Posterior vena cava (tissue), 2 donors: ENCODE measurements around the gene GOLT1A. TPM values are rescaled to one million over a fixed set of nuclear protein-coding genes. Genes with fewer than 3 reads are reported as not detected.
A peak's percentile ranks its signal among the peaks of the same experiment; 100 is the strongest.

Experiments used
- DNase-seq: peaks from one replicate; pipeline ENCODE4 v3.0.0-alpha.2; 2020; ENCODE audit warnings: low spot score
- intact Hi-C, 2 donors: fragments of 100-400 bp; cut with DNase I; formaldehyde crosslinking; loops; one replicate each; pipeline versions ENCODE4 v1.14.1 to v1.14.2; 2022 to 2023
- long read RNA-seq, 2 donors: library from polyadenylated mRNA; unstranded; transcript quantifications; one replicate each; pipeline ENCODE4 v2.0.0, GENCODE V29; 2020 to 2021
- total RNA-seq, 2 donors: library from RNA; stranded (reverse); fragmentation: NEBNext Ultra II Directional; extraction: Animal tissue kit (Norgen Biotek cat#: 25700); gene quantifications; one replicate each; pipeline ENCODE4 v1.2.1, GENCODE V29; 2021
- donor health status: DM: yes; HTN: yes; CAD: no.
- donor health status: DM: yes; HTN: yes; CAD: no.

Gene GOLT1A, protein sequence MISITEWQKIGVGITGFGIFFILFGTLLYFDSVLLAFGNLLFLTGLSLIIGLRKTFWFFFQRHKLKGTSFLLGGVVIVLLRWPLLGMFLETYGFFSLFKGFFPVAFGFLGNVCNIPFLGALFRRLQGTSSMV
- total RNA-seq: not detected
- long read RNA-seq, donor 1: 0 reads
- long read RNA-seq, donor 2: 0 reads

DNA sequence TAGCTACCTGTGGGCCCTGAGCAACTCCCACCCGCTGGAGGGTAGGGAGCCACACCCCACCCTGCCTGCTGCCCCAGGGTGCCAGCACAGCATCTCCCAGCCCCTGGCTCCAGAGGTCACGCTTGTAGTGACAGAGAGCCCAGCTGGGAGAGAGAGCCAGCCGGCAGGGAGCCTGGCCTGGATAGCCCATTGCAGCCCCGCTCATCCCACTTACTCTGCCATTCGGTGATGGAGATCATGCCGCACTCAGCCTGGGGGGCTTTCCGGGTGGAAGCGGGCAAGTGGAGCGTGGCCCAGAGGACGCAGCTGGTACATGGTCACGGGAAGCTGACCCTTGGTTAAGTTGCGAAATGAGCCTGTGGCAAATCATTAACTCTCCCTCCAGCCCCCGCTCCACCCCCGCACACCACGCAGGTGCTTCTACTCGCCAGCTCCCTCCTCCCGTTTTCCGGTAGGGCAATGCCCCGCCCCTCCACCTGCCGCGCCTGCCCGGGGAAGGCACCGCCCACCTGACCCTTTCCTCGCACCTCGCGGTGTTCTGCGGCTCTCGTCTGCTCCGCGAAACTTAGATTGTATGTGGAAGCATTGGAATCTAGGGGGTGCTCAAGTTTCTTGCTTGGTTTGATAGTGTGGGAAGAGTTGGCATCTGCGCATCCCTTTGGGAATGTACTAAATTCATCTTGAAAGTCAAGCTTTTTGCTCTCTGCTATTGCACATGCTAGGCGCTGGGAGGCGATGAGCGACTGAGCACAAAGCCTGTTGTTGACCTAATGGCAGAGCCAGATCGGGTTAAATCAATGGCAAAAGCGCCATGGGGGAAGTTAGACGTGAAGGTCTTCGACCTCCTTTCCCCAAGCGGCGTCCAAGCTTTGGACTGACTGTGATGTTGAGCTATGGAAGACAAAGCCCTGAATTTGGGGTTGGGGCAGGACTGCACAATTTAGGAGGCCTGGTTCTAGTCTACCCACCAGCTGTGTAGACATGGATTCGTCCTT lies at the start of gene GOLT1A:
Gene GOLT1A (minus strand): TSS at position 321 of the 995 bp plus-strand sequence. CDS start 82 bp downstream, at position 239.
- intact Hi-C loops: loop anchor here (2.0 to 5.0 kb wide), 3 partner anchors 52 to 148 kb away; no protein-coding TSS in a partner anchor
- DNase-seq: peak; percentile 90

DNA sequence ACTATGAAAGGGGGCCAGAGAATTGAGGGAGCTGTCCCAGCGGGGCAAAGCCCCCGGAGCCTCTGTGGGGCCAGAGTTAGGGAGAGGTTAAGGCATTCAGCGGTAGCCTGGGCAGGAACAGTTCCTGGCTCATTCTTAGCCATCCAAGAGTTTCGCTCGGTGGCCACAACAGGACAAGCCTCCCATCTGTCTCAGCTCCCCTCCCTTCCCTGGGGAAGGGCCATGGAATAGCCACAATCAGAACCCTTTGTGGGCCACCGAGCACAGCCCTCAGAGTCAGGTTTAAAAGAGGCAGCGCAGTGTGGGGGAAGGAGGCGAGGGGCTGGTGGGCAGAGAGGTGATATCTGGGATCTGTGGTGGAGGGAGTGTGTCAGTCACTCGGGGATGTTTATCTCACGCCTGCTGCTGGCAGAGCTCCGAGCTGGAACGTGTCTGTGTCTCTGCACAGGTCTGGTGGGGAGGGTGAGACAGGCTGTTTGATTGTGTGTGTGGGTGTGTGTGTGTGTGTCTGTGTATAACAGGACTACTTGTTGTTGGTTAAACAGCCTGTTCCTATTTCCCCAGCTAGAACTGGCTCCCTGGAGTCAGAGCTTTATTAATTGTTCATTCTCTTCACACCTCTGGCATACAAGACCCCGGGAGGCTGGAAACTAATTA lies 49.6 kb upstream of the GOLT1A start:
- no peak for DNase-seq
- intact Hi-C loops: no loop called here

DNA sequence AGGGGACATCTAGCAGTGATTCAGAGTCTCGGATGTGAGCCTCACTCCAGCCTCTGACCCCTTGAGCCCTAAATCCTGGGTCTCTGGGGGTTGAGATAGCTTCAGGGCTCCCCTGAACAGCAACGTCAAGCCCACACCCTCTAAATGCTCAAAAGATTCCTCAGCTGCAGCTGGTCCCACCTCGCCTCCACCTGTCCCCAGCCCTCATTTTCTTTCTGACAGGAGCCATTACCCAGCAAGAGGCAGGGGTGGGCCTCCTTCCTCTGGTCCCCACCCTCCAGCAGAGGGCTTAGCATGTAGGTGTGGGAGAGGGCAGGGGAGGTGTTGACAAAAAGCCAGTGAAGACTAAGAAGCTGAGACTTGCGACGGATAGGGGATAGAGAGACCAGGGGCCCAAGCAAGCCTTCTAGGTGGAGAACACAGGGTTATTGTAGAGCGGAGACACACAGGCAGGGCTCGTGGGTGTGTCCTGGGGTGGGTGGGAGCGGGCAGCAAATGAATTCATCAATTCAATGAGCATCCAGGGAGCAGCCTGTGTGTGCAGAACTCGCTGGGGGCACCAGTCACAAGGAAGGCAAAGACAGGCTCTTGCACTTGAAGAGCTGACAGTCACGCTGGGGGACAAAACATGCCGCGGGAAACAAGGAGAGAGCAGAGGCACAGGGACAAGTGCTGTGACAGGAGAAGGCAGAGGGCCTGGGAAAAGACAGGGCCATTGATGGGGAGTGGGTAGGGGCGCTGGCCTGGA lies 48.9 kb upstream of the GOLT1A start:
- no peak for DNase-seq
- intact Hi-C loops: no loop called here

DNA sequence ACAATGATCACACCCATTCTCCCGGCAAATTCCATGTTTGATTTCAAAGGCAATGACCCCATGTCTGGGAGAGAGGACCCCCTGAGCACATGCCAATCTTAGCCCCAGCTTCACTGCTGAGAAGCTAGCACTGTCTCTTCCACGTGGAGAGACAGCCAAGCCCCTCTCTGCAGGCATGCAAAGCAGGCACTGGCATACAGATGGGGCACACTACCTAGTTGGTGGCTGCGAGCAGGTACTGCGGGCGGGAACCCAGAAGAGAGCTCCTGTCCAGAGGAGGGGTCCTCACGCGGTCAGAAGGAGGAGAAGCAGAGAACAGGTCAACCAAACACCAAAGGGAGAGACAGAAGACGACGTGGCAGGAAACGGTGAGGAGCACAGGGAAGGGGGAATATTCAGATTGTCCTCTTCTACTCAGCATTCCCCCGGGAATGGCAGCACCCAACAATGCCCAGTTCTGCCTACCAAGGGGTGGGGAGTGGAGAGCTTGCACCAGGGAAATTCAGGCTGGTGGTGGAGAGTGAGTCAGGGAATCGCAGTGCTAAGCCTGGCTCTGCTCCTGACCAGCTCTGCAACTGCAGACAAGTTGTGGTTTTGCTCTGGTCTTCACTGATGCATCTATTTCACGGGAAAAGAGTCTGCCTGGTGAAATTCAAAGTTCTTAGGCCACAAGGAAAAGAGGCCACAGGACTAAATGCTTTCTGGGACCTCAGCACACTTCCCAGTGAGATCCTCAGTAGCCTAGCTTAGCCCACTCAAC lies 48.1 kb upstream of the GOLT1A start:
- DNase-seq: peak; percentile 73
- intact Hi-C loops: no loop called here

DNA sequence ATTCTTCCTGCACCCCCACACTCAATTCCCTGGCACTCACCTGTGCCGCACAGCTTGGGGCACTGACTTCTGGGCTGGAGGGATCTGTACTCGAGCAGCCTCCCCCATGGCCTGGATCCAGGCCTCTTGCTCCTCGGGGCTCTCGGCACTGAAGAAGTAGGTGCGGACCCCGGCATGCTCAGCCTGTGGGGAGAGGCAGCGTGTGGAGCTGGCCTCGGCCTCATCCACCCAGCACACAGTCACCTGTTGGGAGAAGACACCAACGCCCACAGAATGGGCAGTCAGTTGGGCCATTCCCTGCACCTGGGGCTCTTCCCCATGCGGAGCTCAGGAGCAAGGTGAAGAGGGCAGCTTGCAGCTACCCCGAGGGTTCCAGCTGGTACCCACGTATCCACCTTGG lies 47.5 kb upstream of the GOLT1A start:
- no peak for DNase-seq
- intact Hi-C loops: no loop called here

DNA sequence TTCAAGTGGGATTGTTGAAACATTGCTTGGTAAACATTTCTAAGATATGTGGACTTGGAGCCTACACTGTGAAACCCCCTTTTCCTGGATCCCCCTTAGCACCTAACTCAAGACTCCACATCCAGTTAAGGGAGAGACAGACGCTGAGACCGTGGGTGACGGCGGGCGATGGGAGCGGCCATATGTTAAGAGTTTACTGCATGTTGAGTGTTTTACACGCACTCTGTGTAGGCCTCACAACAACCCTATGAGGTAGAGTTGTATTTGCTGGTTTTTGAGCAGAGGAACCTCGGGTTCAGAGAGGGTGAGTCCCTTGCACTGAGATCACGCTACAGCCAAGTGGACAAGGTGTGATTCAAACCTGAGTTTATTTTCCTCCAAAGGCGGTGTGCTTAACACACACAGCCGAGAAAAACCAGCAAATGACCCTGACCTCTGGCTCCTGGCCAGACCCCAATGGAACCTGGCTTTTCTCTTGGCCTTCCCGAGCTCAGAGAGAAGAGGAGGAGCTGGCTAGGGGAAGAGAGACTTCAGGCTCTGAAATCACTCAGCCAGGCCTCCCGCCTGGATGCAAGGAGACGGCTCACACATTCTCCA lies 46.9 kb upstream of the GOLT1A start:
- intact Hi-C loops: no loop called here
- DNase-seq: no peak

DNA sequence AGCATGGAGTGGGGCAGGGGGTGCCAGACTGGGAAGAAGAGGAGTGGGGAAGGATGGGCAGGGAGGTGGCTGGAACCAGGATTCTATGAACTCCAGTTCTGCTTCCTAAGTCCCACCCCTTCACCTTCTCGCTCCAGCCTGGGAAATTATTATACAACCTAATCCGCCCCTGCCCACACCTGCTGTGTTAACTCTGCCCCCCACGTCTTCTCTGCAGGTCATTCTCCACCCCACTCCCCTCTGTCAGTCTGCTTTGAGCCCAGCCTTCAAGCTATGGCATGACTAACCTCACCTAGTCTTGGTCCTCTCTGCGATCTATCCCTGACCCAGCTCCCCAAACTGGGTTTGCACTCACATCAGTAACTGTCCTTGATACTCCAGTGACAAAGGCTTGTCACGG lies 46.0 kb upstream of the GOLT1A start:
- intact Hi-C loops: loop anchor here in 1 of 2 donors (2.0 to 5.0 kb wide), 2 partner anchors 38 to 101 kb away; no protein-coding TSS in a partner anchor
- DNase-seq: no peak

DNA sequence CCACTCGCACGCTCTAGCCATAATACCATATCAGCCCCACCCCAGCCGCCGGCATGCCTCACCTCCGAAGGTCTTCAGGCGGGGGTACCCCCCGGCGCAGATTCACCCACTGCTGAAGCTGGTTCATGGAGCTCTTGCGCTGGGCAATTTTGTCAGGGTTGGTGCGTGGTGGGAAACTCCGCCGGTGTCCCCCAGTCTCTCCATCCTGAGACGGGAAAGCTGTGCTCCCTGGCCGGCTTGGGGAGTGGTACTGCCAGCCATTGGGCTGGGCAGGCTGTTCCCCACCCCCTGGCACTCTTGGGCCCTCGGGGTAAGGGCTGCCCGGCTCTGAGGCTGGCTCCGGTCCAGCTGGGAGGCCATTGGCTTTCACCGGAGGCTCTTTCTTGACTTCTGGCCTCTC lies 45.4 kb upstream of the GOLT1A start:
- intact Hi-C loops: loop anchor here in 1 of 2 donors (2.0 to 5.0 kb wide), 2 partner anchors 38 to 102 kb away; no protein-coding TSS in a partner anchor
- DNase-seq: no peak

DNA sequence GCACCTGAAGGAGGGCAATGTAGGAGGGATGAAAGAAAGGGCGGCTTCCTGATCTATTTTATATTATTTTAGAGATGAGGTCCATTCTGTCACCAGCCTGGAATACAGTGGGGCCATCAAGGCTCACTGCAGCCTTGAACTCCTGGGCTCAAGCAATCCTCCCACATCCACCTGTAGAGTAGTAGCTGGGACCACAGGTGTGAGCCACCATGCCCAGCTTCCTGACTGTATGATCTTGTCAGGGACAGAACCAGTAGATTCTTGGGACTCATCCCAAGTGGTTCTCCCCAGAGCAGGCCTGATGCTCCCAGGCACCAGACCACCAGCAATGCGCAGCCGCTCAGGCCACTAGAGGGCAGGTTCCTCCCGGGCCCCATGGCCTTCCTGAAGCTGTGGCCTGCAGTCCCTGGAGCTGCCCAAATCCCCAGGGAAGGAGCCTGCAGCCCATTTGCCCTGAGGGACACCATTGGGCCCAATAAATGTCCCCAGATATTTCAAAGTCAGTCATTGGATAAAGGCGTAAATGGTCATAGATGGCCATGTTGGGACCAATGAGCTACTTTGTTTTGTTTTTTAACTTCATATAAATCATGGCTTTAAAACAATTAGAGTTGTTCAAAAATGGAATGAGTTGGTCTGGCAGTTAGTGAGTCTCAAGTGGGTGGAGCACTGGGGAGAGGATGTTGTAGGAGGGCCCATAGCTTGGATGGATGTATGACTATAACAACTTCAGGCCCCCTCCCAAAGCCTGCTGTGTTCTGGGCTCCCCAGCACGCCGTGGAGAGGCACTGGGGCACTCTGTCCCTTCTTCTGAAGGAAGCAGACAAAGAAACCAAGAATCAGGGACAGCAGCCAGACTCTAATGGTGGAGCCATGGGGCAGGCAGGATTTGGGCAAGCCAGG lies 44.7 kb upstream of the GOLT1A start:
- intact Hi-C loops: loop anchor here in 1 of 2 donors (2.0 to 5.0 kb wide), 2 partner anchors 39 to 102 kb away; no protein-coding TSS in a partner anchor
- no peak for DNase-seq

DNA sequence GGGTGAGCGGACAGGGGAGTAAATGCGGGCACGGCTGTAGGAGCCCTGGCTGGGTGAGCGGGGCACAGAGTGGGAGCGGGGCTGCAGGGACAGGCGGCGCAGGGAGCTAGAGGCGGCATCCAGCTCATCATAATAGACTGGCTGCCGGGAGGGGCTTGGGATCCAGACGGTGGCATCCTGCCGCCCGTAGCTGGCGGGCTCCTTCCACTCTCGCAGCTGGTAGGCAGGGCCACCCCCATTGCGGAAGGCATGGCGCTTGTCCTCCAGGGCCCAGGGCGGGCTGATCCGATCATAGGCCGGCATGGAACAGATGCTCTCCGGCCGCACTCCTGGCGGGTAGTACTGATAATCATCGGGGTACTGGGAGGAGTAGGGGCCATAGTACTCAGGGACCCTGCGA lies 43.7 kb upstream of the GOLT1A start:
- no peak for DNase-seq
- intact Hi-C loops: loop anchor here in 1 of 2 donors (5.0 kb wide), 1 partner anchor 40 kb away; no protein-coding TSS in a partner anchor

DNA sequence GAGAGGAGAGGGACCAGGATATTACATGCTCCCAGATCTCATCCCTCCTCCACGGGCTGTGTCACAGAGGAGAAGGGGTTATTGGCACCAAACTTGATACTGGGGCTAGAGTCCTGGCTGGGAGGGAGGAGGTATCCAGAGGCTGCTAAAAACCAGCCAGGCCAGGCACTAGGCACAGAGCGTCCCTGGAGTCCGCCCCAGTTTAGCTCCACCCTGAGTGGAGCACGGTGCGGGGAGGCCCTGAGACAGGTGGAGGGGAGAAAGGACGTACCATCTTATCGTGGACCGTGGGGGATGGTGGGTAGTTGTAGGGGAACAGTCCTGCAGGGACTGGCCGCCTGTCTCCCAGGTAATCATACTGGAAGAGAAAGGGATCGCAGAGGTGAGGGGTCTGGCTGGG lies 42.7 kb upstream of the GOLT1A start:
- DNase-seq: no peak
- intact Hi-C loops: loop anchor here in 1 of 2 donors (5.0 kb wide), 1 partner anchor 41 kb away; no protein-coding TSS in a partner anchor

DNA sequence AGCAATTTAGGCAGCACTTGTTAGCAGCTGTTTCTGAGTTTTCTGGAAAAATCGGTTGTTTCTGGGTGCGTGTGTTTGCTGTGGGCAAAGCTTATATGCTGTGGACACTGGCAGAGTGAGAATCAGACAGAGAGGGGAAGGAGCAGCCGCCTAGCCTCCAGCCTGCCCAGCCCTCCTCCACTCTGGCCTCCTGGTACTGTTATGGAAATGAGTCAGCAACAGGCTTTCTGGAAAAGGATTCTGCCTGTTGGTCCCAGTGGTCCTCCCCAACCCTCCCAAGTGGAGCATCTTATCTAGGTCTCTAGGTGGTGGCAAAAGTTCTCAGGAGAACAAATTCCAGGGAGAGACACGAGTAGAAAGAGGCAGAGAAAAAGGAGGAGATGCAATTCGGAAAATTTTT lies 42.2 kb upstream of the GOLT1A start:
- intact Hi-C loops: loop anchor here in 1 of 2 donors (5.0 kb wide), 1 partner anchor 41 kb away; no protein-coding TSS in a partner anchor
- DNase-seq: no peak

DNA sequence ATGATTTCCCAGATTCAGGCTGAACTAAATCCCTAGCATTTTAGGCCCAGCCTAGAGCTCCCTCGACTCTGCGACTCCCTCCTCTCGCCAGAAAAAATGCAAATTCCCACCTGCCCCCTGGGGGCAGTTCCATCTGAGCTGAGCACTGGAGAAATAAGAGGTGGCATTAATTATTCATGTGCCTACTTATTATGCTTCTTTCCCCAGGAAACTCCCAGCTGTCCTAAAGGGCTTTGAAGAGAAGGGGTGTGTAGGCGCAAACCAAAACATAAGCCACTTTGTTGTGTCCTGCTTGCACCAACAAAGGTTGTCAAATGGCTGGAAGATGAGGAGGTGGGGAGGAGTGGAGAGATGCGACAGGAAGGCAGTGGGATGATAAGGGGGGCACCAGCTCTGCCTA lies 41.4 kb upstream of the GOLT1A start:
- DNase-seq: no peak
- intact Hi-C loops: loop anchor here in 1 of 2 donors (5.0 kb wide), 1 partner anchor 42 kb away; no protein-coding TSS in a partner anchor

DNA sequence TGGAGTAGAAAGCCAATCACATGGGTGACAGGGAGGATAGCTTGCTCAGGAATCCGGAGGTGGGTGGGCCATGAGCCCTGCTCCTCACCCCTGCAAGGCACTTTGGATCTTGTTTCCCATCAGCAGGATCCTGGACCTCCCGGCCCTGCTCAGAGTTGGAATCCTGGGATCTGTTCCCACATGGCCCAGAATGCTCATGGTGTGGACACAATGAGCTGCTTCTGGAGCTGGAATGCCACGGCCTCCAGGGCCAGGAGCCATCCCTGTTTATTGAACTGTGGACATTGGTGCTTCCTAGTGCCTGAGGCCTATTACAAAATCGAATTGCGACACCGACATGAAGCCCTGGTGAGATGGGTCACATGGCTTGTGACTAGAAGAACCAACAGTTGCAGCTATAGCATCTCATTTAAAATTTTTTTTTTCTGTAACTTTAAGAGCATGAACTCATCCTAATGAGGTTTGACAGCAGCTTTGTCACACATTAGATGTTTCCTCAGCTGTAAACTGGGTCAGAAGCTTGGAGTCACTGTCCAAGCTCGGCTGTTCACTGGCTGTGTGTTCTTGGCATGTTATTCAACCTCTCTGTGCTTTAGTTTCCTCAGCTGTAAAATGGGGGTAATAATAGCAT lies 40.4 kb upstream of the GOLT1A start:
- intact Hi-C loops: no loop called here
- DNase-seq: peak; percentile 90

DNA sequence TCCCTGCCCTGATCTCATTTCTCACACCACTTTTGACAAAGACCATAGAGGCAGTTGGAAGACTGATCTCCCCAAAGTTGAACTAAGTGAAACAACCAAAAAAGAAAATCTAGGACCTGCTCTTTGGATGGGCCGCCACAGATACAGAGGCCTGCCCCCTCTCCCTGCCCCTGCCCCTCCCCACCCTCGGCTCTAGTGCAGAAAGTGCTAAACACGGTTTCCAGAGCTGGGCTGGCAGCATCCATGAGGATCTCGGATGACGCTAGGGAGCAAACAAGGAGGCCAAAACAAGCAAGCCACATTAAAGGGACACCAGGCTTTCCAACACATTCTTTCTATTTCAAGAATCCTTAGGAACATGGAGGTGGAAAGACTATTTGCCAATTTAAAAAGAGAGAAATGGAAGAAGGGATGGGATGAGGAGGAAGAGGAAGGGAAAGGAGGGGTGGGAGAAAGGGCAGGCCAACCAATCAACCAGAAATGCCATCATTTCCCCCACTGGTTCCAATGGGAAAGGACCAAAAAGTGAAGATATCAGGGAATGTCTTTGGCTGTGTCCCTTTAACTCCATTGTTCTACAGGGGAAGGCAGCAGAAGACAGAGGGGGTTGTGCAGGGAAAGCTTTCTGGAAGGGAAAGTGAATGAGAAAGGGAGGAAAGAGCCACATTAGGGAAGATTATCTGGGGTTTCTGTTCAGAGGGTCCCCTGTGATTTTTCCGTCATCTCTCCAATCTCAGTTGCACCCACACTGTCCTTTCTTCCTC lies 38.3 kb upstream of the GOLT1A start:
- DNase-seq: no peak
- intact Hi-C loops: no loop called here

DNA sequence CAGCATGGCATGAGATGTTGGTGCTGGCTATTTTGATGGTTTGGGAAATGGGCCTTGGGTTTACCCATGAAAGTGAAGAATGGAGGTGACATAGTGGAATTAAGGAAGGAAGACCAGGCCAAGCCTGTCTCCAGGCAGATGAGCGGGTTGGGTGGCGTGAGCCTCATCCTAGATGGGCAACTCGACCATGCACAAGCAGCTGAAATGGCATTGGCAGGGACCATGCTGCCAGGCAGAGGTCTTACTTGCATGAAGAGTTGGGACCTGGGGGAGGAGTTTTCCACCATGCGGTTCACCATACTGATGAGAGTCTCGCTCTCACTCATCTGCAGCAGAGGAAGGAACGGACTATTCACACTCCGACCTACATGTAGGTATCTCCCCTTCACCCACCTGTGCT lies 37.5 kb upstream of the GOLT1A start:
- intact Hi-C loops: no loop called here
- DNase-seq: no peak
